GM19238 (cell line): ENCODE data around the gene MYH14.

Experiments
- DNase-seq: peaks from one replicate; pipeline ENCODE4 v3.0.0; 2011; ENCODE audit warnings: low spot score; ENCODE audit not compliant: insufficient read length

The MYH14 gene

GRCh38 chr19:50358483-50359327, 155.3 kb downstream of the MYH14 start:
- DNase-seq, result peak; percentile 70

GRCh38 chr19:50359328-50359818, 156.0 kb downstream of the MYH14 start:
- no peak for DNase-seq
